HuH-7.5 (cell line): Measurements from ENCODE around the gene GLCE.
"Not testable (repeated sequence)": the region's sequence is repeated elsewhere in the genome, so short reads cannot be mapped to it uniquely, and the experiment has no call there.

ENCODE experiments used
- DNase-seq: peaks from one replicate; pipeline ENCODE4 v3.0.0; 2011; ENCODE audit warnings: low spot score

The GLCE gene

DNA sequence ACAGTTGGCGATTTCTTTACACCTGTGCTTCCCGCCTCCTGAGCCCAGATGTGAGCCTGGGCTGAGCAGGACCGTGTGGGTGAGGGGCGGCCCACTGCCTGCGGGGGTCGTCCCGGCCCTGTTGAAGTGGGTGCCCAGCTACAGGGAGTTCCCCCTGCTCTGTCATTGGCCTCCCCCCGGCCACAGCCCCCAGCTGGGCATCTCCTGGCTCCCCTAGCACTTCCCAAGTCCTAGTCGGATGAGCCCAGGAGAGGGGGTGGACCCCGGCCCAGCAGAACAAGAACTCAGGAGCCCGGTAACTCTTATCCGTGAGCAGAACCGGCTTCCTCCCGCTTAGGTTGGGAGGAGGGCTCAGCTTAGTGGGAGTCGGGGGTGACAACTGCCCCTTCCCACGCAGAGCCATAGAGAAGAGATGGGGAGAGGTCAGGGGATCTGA, 139.0 kb downstream of the GLCE start:
- no peak for DNase-seq

DNA sequence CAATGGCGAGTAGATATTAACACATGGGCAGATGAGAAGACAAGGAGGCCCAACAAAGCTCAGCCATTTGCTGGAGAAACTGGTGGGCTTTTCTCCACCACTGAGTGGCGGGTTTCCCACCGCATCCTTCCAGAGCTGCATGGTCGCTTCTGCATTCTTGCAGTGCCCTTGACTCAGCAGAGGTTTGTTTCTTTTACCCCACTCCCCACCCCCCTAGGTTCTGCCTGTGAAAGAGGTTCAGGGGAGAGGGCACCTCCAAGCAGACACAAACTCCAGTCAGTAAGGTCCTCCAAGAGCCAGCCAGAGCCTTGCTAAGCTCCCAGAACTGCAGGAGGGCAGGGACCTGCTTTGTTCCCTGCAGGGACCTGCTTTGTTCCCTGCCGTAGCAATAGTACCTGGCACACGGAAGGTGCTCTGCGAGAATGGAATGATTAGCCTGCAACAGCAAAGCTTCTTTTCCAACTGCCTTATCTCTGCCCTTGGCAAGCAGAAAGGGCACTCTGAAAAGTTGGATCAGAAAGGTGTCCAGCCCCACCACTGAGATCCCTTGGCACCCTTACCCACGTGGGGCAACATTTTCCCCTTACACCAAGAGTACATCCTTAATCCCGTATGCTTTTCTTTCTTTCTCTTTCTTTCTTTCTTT, 139.6 kb downstream of the GLCE start:
- no peak for DNase-seq

DNA sequence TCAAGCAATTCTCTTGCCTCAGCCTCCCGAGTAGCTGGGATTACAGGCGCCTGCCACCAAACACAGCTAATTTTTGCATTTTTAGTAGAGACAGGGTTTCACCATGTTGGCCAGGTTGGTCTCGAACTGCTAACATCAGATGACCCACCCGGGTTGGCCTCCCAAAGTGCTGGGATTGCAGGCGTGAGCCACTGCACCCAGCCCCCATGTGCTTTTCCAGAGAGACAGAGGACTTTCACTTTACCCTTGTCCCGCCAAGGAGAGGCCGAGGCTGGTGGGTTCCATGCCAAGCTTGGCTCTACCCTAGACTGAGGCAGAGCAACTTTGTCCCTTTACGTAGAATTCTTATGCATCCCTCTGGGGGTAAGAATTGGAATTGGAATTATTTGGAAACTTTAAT, 140.7 kb downstream of the GLCE start:
- not testable (repeated sequence) for DNase-seq

DNA sequence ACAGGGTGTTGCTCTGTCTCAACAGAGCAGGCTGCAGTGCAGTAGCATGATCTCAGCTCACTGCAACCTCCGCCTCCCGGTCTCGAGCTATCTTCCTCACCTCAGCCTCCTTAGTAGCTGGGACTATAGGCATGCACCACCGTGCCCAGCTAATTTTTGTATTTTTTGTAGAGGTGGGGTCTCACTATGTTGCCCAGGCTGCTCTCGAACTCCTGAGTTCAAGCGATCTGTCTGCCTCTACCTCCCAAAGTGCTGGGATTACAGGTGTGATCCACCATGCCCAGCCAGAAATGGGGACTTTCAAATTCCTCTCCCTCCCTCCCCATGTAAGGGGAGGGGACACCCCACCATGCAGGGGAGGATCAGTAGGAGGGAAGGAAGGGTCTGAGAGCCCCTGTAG, 141.7 kb downstream of the GLCE start:
- not testable (repeated sequence) for DNase-seq

DNA sequence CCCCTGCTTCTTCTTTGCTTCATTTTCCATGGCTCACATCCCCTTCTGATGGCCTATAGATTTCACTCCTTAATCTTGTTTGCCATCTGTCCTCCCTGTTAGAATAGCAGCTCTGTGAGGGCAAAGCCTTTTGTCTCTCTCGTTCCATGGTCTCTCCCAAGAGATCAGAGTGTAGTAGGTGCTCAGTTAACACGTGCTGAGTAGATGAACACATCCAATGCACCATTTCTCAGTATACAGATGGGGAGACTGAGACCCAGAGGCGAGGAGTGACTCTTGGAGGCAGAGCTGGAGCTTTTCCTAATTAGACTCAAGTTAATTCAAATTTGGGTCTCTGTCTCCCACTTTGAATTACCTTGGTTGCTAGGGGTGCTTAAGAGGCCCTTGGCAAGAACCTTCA, 142.5 kb downstream of the GLCE start:
- DNase-seq = no peak

DNA sequence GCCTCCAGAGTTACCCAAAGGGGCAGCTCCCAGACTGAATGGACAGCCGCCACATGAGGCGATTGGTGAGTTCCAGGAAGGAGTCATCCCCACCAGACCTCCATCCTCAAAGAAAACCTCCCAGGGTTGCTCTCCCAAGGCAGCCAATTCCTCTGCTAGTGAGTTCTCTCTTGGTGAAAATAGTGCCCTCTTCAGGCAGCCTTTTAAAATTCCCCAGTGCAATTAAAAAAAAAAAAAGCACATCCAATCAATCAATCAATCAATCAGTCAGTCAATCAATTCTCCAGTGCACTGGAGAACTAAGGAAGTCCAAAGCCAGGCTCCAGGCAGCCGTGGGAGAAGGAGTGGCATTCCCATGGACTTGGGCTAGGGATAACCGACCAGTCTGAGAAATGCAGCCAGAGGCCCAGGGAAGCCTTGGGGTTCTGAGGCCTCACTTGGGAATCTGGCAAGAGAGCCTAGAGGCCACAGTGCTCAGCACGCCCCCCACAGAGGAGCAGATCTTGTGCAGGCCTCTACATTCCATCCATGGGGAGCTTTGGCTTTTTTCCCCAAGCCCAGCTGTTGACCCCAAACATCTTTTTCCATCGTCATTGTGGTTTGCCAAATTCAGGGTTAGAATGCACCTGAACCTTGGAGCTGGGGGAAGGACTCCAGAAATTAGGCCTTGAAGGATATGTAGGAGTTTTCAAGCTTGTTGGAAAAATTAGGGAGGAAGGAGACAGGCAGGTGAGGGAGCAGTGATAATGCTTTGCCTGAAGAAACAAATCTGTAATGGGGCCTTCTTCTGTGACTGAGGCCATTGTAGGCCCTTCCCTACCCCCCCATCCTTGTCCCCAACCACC, 143.1 kb downstream of the GLCE start:
- DNase-seq = peak; percentile 56

DNA sequence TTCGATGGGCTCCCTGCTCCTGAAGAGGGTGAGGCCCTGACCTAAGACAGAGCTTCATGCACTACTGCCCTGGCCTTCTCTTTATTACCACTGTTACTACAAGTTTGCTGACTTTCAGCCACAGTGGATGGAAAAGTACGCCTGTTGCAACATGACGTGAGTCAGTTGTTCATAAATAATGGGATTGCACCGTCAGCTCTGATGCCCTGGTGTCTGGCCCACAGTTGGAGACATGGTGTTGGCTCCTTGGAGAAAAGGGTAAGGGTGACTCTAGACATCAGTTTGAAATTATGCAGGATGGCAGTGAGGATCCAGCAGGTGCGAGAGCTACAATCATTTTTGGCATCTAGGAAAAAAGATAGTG, 143.7 kb downstream of the GLCE start:
- peak; percentile 54 for DNase-seq

DNA sequence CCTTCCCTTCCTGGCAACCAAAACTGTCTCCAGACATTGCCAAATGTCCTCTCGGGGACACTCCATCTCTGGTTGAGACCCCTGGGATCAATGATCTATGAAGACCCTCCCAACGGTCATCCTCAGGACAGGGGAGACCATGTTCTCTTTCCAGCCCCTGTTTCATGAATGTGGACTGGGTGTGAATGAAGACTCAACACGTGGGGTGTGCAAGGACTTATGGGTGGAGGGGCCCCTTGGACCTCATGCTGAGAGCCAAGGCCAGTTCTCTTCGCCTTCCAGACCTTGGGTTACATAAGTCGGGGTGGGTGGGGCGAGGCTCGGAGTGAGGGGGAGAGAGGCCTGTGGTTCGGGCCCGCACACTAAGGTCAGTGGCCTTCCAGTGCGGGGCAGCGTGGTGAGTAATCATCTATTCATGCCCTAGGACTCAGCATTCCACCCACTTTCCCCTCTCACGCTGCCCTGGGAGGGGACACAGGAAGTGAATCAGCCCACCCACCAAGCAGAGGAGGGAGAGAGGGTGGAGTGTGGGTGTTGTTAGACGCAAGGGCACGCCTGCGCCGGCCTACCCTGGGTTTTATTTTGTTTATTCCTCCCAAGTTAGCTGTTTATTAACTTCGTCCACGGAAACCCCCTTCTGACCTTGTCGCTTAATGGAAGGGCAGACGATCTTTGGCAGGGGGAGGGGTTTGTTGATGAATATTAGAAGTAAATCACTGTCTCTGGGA, 144.9 kb downstream of the GLCE start:
- DNase-seq = no peak

DNA sequence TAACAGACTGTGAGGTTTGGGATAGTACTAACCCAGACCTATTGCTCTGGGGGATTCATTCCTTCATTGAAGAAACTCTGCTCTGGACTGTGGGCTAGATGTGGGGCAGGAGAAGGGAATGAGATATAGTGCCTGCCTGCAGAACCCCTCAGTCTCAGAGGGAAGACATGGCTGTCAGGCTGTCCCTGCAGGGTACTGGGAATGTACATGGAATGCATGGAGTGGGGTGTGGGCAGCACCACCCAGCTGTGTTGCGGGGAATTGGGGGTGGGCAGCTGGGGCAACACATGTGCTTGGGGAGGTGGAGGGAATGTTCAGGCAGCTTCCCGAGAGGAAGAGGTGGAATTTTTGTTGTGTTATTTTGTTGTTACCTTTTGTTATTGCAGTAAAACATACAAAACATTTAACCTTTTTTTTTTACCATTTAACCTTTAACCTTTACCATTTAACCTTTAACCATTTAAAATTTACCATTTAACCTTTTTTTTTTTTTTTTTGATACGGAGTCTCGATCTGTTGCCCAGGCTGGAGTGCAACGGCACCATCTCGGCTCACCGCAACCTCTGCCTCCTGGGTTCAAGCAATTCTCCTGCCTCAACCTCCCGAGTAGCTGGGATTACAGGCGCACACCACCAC, 145.6 kb downstream of the GLCE start:
- DNase-seq = no peak

DNA sequence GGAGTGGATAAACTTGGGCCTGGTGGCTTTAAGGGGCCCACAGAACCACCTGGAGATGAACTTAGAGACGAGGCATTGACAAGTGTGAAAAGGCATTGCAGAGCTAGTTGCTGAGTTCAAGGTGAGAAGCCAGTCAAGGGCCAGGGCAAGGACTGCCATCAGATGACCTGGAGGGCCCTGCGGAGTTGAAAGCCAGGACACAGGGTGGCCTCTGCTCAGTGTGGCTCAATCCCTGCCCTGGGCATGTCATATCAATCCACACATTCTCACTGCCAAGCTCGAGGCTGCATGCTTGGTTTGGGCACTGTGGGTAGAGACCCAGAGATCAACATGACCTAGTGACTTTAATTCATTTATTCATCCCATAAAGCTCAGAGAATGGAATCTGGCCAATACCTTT, 147.5 kb downstream of the GLCE start:
- DNase-seq = no peak

DNA sequence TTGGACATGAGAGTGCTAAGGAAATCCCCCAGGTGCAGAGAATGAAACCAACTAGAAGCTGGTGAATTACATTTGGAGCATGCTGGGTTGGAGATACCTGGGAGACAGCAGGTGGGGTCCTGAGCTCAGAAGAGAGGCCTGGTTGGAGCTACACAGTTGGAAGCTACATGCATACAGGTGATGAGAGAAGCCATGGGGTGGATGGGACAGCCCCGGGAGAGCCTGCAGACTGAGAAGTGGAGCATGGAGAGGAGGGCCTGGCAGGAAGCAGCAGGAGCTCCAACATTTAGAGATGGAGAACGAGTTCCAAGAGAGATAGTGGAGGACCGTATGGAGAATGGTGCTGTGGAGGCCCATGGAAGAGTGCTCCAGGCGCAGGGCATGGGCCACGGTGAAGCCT, 148.5 kb downstream of the GLCE start:
- no peak for DNase-seq

DNA sequence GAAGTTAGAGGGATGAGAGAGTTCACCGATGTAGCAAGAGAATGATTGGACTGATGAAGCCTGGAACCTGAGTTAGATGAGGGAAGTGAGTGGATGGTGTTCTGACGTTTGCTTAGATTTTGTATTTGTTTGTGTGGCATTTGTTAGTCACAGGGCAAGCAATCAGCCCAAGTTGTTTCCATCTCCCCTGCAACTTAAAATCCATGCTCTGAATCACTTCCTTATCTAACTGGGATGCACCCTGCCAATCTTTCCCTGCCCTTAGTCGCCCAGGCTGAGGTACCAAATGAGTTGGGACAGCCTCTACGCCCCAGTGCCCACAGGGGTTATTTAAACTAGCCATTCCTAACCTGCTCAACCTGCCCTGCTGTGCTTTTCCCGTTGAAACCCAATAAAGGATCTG, 150.9 kb downstream of the GLCE start:
- no peak for DNase-seq

DNA sequence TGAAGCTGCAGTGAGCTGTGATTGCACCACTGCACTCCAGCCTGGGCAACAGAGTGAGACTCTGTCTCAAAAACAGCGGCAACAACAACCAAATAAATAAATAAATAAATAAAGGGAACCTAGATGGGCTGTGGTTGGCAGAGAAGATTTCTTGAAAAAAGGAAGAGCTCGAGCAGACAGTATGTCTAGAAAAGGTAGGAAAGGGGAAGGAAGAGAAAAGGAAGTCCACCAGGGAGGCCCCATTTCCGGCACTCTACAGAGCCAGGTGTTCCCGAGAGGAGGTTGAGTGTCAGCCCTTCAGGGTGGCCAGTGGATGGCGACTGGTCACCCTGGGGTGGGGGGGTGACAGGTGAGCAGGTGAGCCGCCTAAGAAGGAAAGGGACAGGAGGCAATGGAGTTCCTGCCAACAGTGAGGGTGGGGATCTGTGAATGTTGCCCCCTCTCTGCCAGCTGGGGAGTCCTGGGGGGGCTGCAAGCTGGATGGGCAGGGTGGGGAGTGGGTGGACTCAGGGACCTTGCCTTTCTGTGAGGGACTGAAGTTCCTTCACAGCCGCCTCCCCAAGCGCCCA, 153.1 kb downstream of the GLCE start:
- no peak for DNase-seq

DNA sequence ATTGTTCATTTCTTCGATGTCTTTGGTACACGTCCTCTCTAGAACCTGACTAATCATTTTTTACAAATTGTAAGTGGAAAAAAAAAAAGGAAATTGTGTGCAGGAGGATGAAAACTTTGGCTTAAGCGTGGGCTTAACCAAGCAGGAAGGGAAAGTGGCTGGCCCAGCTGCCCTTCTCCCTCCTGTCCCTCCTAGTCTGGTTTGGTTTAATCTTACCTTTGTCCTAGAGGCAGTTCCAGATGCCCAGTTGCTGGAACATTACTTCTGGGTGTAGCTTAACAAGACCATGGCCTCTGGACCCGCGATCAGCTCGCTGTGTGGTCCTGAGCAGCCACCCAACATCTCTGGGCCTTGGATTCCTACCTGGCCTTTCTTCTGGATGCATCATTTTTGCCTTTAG, 153.7 kb downstream of the GLCE start:
- no peak for DNase-seq

DNA sequence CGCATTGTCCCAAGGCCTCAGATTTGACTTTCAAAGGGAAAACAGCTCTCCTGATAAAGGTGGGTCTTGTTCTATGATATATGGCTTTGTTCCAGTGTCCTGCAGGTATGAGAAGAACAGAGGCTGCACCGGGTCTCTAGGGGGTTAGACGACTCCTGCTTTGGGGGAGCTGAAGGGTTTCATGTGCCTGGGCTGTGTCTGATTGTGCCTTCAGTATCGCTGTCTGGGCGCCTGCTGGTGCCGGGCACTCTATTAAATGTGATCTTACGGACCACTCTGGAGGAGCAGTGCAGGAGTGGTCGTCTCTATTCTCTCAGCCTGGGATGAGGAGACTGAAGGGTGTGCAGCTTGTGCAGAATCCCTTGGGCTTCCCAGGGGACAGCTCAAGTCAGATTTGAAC, 154.3 kb downstream of the GLCE start:
- no peak for DNase-seq

DNA sequence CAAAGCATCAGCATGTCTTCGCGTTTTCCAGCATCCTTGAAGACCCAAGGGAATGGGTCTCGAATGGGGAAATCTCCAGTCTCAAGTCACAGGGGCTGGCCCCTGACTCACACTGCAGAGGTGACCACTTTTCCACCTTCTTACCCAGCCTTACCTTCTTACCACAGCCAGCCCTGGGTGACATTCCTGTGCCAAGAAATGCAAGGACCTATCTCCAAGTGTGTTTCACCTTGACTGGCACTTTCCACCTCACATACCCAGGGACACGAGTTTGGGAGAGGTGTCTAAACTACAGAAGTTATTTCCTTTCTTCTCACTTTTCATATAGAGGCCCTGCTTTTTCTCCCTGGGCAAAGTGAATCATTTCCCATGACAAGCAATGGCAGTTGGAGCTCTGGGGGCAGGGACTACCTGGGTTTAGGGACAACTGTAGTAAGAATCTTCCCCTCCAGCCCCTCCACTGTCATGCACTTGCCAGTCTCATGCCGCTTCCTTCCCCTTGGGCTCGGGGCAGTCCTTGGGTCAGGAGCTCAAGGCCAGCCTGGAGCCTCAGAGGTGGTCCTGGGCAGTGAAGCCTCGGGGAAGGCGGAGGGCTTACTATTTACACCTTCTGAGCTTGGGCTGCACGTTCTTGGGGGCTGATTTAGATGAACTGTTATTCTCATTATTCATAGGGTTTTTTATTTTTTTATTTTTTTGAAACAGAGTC, 155.1 kb downstream of the GLCE start:
- no peak for DNase-seq

DNA sequence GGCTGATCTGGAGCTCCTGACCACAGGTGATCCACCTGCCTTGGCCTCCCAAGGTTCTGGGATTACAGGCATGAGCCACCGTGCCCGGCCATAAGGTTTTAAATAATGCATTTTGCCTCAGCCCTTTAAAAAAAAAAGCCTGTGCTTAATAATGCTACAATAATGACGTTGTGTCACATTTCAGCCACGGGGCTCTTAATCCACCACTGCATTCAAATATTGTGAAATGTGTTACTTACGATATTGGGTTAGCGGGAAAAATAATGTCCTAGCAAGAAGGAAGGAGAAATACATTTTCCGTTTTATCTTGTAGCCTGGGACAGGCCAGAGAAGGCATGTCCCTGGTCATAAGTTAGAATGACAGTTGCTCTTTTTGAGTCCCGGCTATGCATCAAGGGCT, 155.9 kb downstream of the GLCE start:
- no peak for DNase-seq

DNA sequence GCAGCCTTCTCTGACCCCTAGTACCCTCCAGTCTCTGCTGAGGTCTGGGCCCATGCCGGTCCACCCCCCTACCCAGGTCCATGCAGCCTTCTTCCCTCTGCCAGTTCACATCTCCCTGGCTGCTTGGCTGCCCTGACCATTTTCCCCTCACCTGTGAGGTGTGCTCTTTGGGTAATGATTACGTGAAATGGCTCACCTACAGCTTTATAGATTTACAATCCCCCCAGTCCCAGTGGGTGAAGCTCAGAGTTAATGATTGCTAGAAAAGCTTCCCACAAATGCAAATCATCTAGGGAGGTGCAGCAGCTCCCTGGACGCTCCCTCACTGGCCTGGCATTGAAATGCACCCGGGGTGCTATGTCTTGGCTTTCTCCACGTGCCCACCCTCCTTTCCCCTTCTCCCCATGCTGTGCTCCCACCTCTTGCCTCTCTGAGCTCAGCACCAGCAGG, 157.0 kb downstream of the GLCE start:
- DNase-seq = no peak

DNA sequence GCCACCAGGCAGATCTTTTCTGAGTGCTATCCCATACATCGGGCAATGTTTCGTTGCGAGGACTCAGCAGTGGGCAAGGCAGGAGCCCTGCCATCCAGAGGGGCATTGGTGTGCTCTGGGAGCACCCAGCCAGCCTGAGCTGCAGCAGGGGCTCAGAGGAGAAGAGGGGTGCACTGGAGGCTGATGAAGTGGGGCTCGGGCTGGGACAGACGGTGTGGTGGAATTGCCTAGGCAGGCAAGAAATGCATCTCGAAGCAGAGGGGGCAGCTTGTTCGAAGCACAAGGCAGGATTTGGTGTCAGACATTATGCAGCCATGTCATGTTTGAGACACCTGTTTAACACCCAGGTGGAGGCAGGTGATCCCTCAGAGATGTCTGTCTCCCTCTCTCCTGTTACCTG, 157.6 kb downstream of the GLCE start:
- no peak for DNase-seq

DNA sequence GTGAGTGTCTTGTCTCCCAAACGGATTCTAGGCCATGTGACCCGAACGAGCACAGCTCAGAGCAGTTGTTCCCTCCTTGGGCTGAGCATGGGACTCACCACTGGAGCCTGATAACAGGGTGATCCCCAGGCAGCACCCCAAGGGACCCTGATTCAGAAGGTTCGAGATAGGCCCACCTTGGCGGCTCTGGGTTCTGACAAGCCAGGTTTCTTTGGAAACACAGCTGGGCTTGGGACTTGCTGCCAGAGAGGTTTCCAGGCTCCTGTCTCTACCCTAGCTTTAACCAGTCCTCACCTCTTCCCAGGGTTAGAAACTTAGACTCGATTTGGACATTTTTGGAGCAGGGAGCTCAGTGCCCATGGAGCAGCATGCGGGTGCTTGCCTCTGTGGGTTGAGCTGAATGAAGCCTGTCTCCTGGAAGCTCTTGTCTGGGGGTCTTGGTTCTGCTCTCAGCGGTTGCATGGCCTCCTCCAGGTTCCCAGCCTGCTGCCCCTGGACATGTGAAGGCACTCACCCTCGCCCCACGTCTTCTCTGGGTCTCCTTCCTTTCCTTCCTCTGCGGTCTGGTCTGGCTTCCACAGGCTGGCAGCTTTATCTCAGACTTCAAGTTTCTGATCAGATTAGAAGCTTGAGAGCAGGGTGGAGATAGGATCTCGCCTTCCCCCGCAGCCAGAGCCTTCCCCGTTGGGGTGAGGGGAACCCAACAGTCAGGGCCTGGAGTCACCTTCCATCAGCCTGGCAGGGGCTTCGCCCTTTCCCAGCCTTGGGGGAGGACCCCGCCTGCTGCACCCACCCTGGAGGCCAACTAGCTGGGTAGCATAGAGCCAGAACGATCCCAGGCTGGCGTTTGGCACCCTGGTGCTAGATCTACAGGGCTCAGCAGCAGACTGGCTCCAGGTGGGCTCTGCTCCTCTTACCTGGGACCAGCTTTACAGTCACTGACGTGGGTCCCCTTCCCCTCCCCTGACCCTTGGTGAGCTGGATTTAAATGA, 159.2 kb downstream of the GLCE start:
- DNase-seq = no peak
